ENCODE measurements around the gene SRGAP3. TPM values are rescaled to one million over a fixed set of nuclear protein-coding genes. Genes with fewer than 3 reads are reported as not detected.

Gene SRGAP3
- total and polyA plus RNA-seq, 10 of the 15 experiments (the other 5 are each of a cell fraction or from before 2014, with no cell fraction given), result 0.32 to 1.7 (median 0.99) TPM

GRCh38 chr3:9021271-9022009 is 228.0 kb downstream of the SRGAP3 start (continued):
- TF ChIP-seq BCL3 (IDR thresholded peaks at IDR 0.05; ENCODE audit: borderline replicate concordance, insufficient read depth, low read depth, low read length, poor library complexity, severe bottlenecking) (no peak), FOS (IDR thresholded peaks at IDR 0.05; ENCODE audit: borderline replicate concordance, extremely low read depth, insufficient read length) (no peak), YBX1 (IDR thresholded peaks at IDR 0.05) (no peak), SREBF2 (IDR thresholded peaks at IDR 0.05; ENCODE audit: low read length) (no peak), SP1 (IDR thresholded peaks at IDR 0.05; ENCODE audit: low read depth, low read length) (no peak), TARDBP (IDR thresholded peaks at IDR 0.05; ENCODE audit: borderline replicate concordance) (no peak), SKIL (IDR thresholded peaks at IDR 0.05; ENCODE audit: low read depth, poor library complexity, severe bottlenecking) (no peak), SREBF1 (IDR thresholded peaks at IDR 0.05; ENCODE audit: low read length) (no peak)

GRCh38 chr3:9020426-9020825 is 229.0 kb downstream of the SRGAP3 start:
- Histone ChIP-seq H3K4me2 (ENCODE audit: control insufficient read depth, insufficient read depth) (no peak overlapping the region), H3K4me1 (ENCODE audit: control insufficient read depth, insufficient read depth, low read length) (no peaks in the 10 kb centered on the region), H3K79me2 (ENCODE audit: control insufficient read depth, insufficient read depth, low read length) (no peaks in the 10 kb centered on the region), H3K4me3 (no peak overlapping the region), H3K27ac (ENCODE audit: control insufficient read depth, insufficient read depth) (no peak overlapping the region), H3K27me3 (replicated peaks in 1 of 2; ENCODE audit: control insufficient read depth in 2 of 2, insufficient read depth in 2 of 2, low read length in 1 of 2) (peaks cover 0 to 5% of the 10 kb centered on the region in 2 experiments; a peak in 2 of 4 replicates), H3K9ac (ENCODE audit: control insufficient read depth, insufficient read depth, low read length) (no peak overlapping the region), H3K9me3 (replicated peaks; ENCODE audit: control insufficient read depth, insufficient read depth, low read length) (no peaks in the 10 kb centered on the region), H3K36me3 (ENCODE audit: control insufficient read depth in 2 of 2, insufficient read depth in 2 of 2, low read length in 1 of 2) (no peaks in the 10 kb centered on the region), H4K20me1 (ENCODE audit: control insufficient read depth, insufficient read depth) (no peaks in the 10 kb centered on the region), H2AFZ (ENCODE audit: control insufficient read depth, low read depth, low read length) (no peak overlapping the region)
- POLR2A ChIA-PET, result no interaction called here
- SMC1A ChIA-PET (ENCODE audit: uncharacterized antibody, unreplicated experiment), result interaction anchor here (1.0 kb wide), 1 partner anchor 20 kb away, joined by 4 read pairs; no protein-coding TSS in a partner anchor
- ATAC-seq, result no peak
- WGBS (ENCODE audit: insufficient coverage, insufficient replicate concordance, low lambda C conversion rate, missing lambda C conversion rate), result 74% methylated on average over 6 of the region's 6 CpGs
- intact Hi-C loops (cut with micrococcal nuclease; ENCODE audit: unreplicated experiment) (no loop called here), in situ Hi-C loops (cut with MboI) (no loop called here)
- RAD21 ChIA-PET (ENCODE audit: unreplicated experiment), result interaction anchor here (0.6 kb wide), 1 partner anchor 613 kb away, joined by 3 read pairs; no protein-coding TSS in a partner anchor
- CTCF ChIA-PET, result interaction anchor here (2.1 kb wide), 1 partner anchor 283 kb away, joined by 4 read pairs; no protein-coding TSS in a partner anchor
- no peak for DNase-seq (ENCODE audit: low read depth, low spot score)
- no TSS peak for BruUV-seq (replicated peaks)
- no peak for FAIRE-seq
- no peak for TF ChIP-seq SUZ12 (IDR thresholded peaks at IDR 0.05; ENCODE audit: unreplicated experiment)
- TF ChIP-seq POLR2AphosphoS2 (IDR thresholded peaks at IDR 0.05; ENCODE audit: low read depth, low read length), result no peak
- no peak for TF ChIP-seq E2F8 (IDR thresholded peaks at IDR 0.05; ENCODE audit: low read depth, partially characterized antibody)
